Astrocyte (in vitro differentiated cells and primary cell): ENCODE results near the gene NRIP3. TPM values are rescaled to one million over a fixed set of nuclear protein-coding genes. Genes with fewer than 3 reads are reported as not detected.

Experiments used
- DNase-seq: peaks from one replicate; pipeline ENCODE4 v3.0.0-alpha.2; 2010; ENCODE audit warnings: low read depth
- FAIRE-seq: peaks from 2 replicates; lab custom pipeline; 2011; peaks lifted over from hg19 to GRCh38; lab: Jason Lieb, UNC
- H2AFZ ChIP-seq: 2 replicates; pipeline ENCODE4 v1.6.0; 2012; ENCODE audit warnings: low read depth, low read length, inconsistent platforms
- H3K27ac ChIP-seq: 2 replicates; pipeline ENCODE4 v1.5.1; 2011; ENCODE audit warnings: low read depth, low read length, inconsistent platforms
- H3K27me3 ChIP-seq: 2 replicates; pipeline ENCODE4 v1.6.0; 2011; ENCODE audit warnings: low read length, inconsistent platforms; ENCODE audit not compliant: insufficient read depth
- H3K36me3 ChIP-seq: 2 replicates; pipeline ENCODE4 v1.5.1; 2011; ENCODE audit warnings: low read length, inconsistent platforms; ENCODE audit not compliant: insufficient read depth
- H3K4me1 ChIP-seq: 2 replicates; pipeline ENCODE4 v1.5.1; 2011; ENCODE audit warnings: low read length, inconsistent platforms; ENCODE audit not compliant: insufficient read depth
- H3K4me2 ChIP-seq: 2 replicates; pipeline ENCODE4 v1.6.0; 2012; ENCODE audit warnings: low read length, inconsistent platforms
- H3K4me3 ChIP-seq: 2 replicates; pipeline ENCODE4 v1.5.1; 2011; ENCODE audit warnings: low read depth, mild to moderate bottlenecking, low read length, inconsistent platforms; ENCODE audit not compliant: insufficient read depth
- H3K79me2 ChIP-seq: 2 replicates; pipeline ENCODE4 v1.6.0; 2012; ENCODE audit warnings: mild to moderate bottlenecking, low read length, inconsistent platforms; ENCODE audit not compliant: insufficient read depth
- H3K9ac ChIP-seq: 2 replicates; pipeline ENCODE4 v1.6.0; 2012; ENCODE audit warnings: mild to moderate bottlenecking, low read length, inconsistent platforms
- H3K9me3 ChIP-seq: 2 replicates; pipeline ENCODE4 v1.5.1; 2012; ENCODE audit warnings: low read depth, mild to moderate bottlenecking, low read length, inconsistent platforms; ENCODE audit not compliant: insufficient read depth
- H4K20me1 ChIP-seq: 2 replicates; pipeline ENCODE4 v1.6.0; 2012; ENCODE audit warnings: low read length, inconsistent platforms; ENCODE audit not compliant: insufficient read depth
- H3K27ac Mint-ChIP-seq: one replicate; pipeline ENCODE4 v1.8.0; 2021; ENCODE audit warnings: mild to moderate bottlenecking, mixed read lengths; ENCODE audit not compliant: unreplicated experiment
- H3K27me3 Mint-ChIP-seq: one replicate; pipeline ENCODE4 v1.8.0; 2021; ENCODE audit warnings: low read depth, mixed read lengths; ENCODE audit not compliant: unreplicated experiment
- H3K36me3 Mint-ChIP-seq: one replicate; pipeline ENCODE4 v1.8.0; 2021; ENCODE audit warnings: low read depth, mixed read lengths; ENCODE audit not compliant: unreplicated experiment
- H3K4me1 Mint-ChIP-seq: one replicate; pipeline ENCODE4 v1.8.0; 2021; ENCODE audit warnings: low read depth, mixed read lengths; ENCODE audit not compliant: unreplicated experiment
- H3K4me3 Mint-ChIP-seq: one replicate; pipeline ENCODE4 v1.8.0; 2021; ENCODE audit warnings: mild to moderate bottlenecking, moderate library complexity, mixed read lengths; ENCODE audit not compliant: unreplicated experiment
- H3K9me3 Mint-ChIP-seq: one replicate; pipeline ENCODE4 v1.8.0; 2021; ENCODE audit warnings: mild to moderate bottlenecking, mixed read lengths; ENCODE audit not compliant: unreplicated experiment
- CTCF ChIP-seq: IDR thresholded peaks from 2 replicates; pipeline ENCODE4 v1.5.1; 2011; ENCODE audit warnings: low read depth, mild to moderate bottlenecking, inconsistent platforms, low read length, moderate library complexity; ENCODE audit not compliant: insufficient read depth
- EZH2 ChIP-seq: IDR thresholded peaks from 2 replicates; pipeline ENCODE4 v1.6.1; 2012; ENCODE audit warnings: mild to moderate bottlenecking, low read length, inconsistent platforms; ENCODE audit not compliant: insufficient read depth
- total RNA-seq: library from RNA; stranded (reverse); gene quantifications from 2 replicates; pipeline ENCODE4 v1.2.1, GENCODE V29; 2021

NRIP3 gene
- total RNA-seq, 1 donor from 2014 or later, result 11.6 TPM

GRCh38 chr11:9008011-9008550 is 4.3 kb upstream of the NRIP3 start:
- Mint-ChIP-seq H3K9me3 (peaks cover 6% of the 10 kb centered on the region), H3K36me3 (peaks cover 2% of the 10 kb centered on the region), H3K27ac (no peak overlapping the region), H3K27me3 (peaks cover 44% of the 10 kb centered on the region), H3K4me1 (peaks cover 3% of the 10 kb centered on the region), H3K4me3 (no peak overlapping the region)
- Histone ChIP-seq H3K4me3 (no peak overlapping the region), H3K9me3 (no peaks in the 10 kb centered on the region), H3K4me1 (peaks cover 10% of the 10 kb centered on the region), H3K4me2 (no peak overlapping the region), H4K20me1 (no peaks in the 10 kb centered on the region), H3K27ac (no peak overlapping the region), H3K27me3 (peaks cover 13% of the 10 kb centered on the region), H3K36me3 (no peaks in the 10 kb centered on the region), H2AFZ (no peak overlapping the region), H3K79me2 (no peaks in the 10 kb centered on the region), H3K9ac (no peak overlapping the region)
- DNase-seq, result no peak
- no peak for FAIRE-seq
- TF ChIP-seq EZH2, result no peak
- no peak for TF ChIP-seq CTCF

- no peak overlapping the region for H2AFZ ChIP-seq
- H3K4me3 ChIP-seq, result no peak overlapping the region
- no peaks in the 10 kb centered on the region for H3K9me3 ChIP-seq
- H3K79me2 ChIP-seq, result peaks cover 4% of the 10 kb centered on the region
- H3K27ac Mint-ChIP-seq, result no peak overlapping the region
- peaks cover 2% of the 10 kb centered on the region for H3K36me3 Mint-ChIP-seq
- H3K4me3 Mint-ChIP-seq, result peak overlapping the region; percentile 11
- H3K27me3 ChIP-seq, result peaks cover 13% of the 10 kb centered on the region
- H3K27me3 Mint-ChIP-seq, result peaks cover 40% of the 10 kb centered on the region
- peaks cover 24% of the 10 kb centered on the region for H3K4me1 ChIP-seq
- H3K4me2 ChIP-seq, result no peak overlapping the region
- peaks cover 9% of the 10 kb centered on the region for H3K4me1 Mint-ChIP-seq
- no peaks in the 10 kb centered on the region for H4K20me1 ChIP-seq
- H3K27ac ChIP-seq, result no peak overlapping the region
- no peak for TF ChIP-seq CTCF
- no peak for TF ChIP-seq EZH2
- H3K9ac ChIP-seq, result no peak overlapping the region
- H3K36me3 ChIP-seq, result no peaks in the 10 kb centered on the region
- DNase-seq (no peak), FAIRE-seq (no peak)
- peaks cover 2% of the 10 kb centered on the region for H3K9me3 Mint-ChIP-seq
Measured at GRCh38 chr11:9005087-9005486, 1.3 kb upstream of the NRIP3 start.

GRCh38 chr11:9004183-9004926 is 554 bp upstream of the NRIP3 start:
- Histone ChIP-seq H2AFZ (peak overlapping the region; percentile 89), H3K79me2 (peaks cover 5% of the 10 kb centered on the region), H3K9me3 (no peaks in the 10 kb centered on the region), H4K20me1 (no peaks in the 10 kb centered on the region), H3K4me1 (peaks cover 24% of the 10 kb centered on the region), H3K27ac (no peak overlapping the region), H3K36me3 (no peaks in the 10 kb centered on the region), H3K9ac (peak overlapping the region; percentile 68), H3K4me2 (peak overlapping the region; percentile 83), H3K27me3 (peaks cover 13% of the 10 kb centered on the region), H3K4me3 (peak overlapping the region; percentile 59)
- peaks cover 9% of the 10 kb centered on the region for H3K4me1 Mint-ChIP-seq
- FAIRE-seq (no peak), DNase-seq (no peak)
- H3K4me3 Mint-ChIP-seq, result peak overlapping the region; percentile 11
- peaks cover 2% of the 10 kb centered on the region for H3K36me3 Mint-ChIP-seq
- no peak overlapping the region for H3K27ac Mint-ChIP-seq
- H3K27me3 Mint-ChIP-seq, result peaks cover 40% of the 10 kb centered on the region
- TF ChIP-seq EZH2 (peak; percentile 83), CTCF (no peak)
- no peaks in the 10 kb centered on the region for H3K9me3 Mint-ChIP-seq
